Naive thymus-derived CD8-positive, alpha-beta T cell (primary cell): Measurements from ENCODE around the gene TCEANC2. TPM values are rescaled to one million over a fixed set of nuclear protein-coding genes. Genes with fewer than 3 reads are reported as not detected.
A peak's percentile ranks its signal among the peaks of the same experiment; 100 is the strongest.
"Not testable (repeated sequence)": the region's sequence is repeated elsewhere in the genome, so short reads cannot be mapped to it uniquely, and the experiment has no call there.

Experiments
- ATAC-seq, 2 donors: fragments of 150-1000 bp; cut with Tn5 transposase in 1 of 2; sonication (Bioruptor Pico), chemical (Tn5 transposase) in 1 of 2; 1 replicate in 1 of 2; 2 replicates in 1 of 2; pipeline ENCODE4 v1.10.0; 2021; ENCODE audit warnings: mild to moderate bottlenecking in 2 of 2, moderate library complexity in 2 of 2
- POLR2A ChIA-PET: fragments of 350-600 bp; sonication (Branson Sonifier 250); formaldehyde crosslinking; loops from one replicate; lab custom pipeline; 2021; ENCODE audit warnings: antibody characterized with exemption; lab: Charles Lee
- DNase-seq, 10 donors: peaks; one replicate each; pipeline versions ENCODE4 v3.0.0 to v3.0.0-alpha.2; 2020 to 2022
- H3K27ac Mint-ChIP-seq, 10 donors: one replicate each; pipeline ENCODE4 v1.8.0; 2020 to 2022; ENCODE audit warnings: mild to moderate bottlenecking in 10 of 10, mixed read lengths in 10 of 10, moderate library complexity in 4 of 10, inconsistent platforms in 1 of 10
- H3K27me3 Mint-ChIP-seq, 5 donors: one replicate each; pipeline ENCODE4 v1.8.0; 2021 to 2022; ENCODE audit warnings: mixed read lengths in 5 of 5
- H3K36me3 Mint-ChIP-seq, 3 donors: one replicate each; pipeline ENCODE4 v1.8.0; 2020 to 2022; ENCODE audit warnings: mixed read lengths in 3 of 3, mild to moderate bottlenecking in 2 of 3, inconsistent platforms in 1 of 3
- H3K4me1 Mint-ChIP-seq, 4 donors: one replicate each; pipeline ENCODE4 v1.8.0; 2021 to 2022; ENCODE audit warnings: mixed read lengths in 4 of 4
- H3K4me3 Mint-ChIP-seq, 10 donors: one replicate each; pipeline ENCODE4 v1.8.0; 2020 to 2022; ENCODE audit warnings: mild to moderate bottlenecking in 10 of 10, mixed read lengths in 10 of 10, moderate library complexity in 6 of 10, inconsistent platforms in 1 of 10
- H3K9me3 Mint-ChIP-seq, 9 donors: one replicate each; pipeline ENCODE4 v1.8.0; 2020 to 2022; ENCODE audit warnings: mixed read lengths in 9 of 9, mild to moderate bottlenecking in 3 of 9, inconsistent platforms in 1 of 9, moderate library complexity in 1 of 9
- polyA plus RNA-seq, 3 donors: library from polyadenylated mRNA; unstranded; fragments of 300-500 nt; fragmentation: Illumina TruSeq; gene quantifications; one replicate each; pipeline ENCODE4 v1.2.3, GENCODE V29; 2021
- total RNA-seq, 8 experiments: library from RNA in 2 of 8; stranded (reverse) in 2 of 8; gene quantifications; one replicate each; pipeline ENCODE4 v1.2.3 and lab custom pipeline; 2021 to 2026

Gene TCEANC2
- total and polyA plus RNA-seq, 5 experiments from 2014 or later: 5.5 to 13.6 (median 7.2) TPM

DNA sequence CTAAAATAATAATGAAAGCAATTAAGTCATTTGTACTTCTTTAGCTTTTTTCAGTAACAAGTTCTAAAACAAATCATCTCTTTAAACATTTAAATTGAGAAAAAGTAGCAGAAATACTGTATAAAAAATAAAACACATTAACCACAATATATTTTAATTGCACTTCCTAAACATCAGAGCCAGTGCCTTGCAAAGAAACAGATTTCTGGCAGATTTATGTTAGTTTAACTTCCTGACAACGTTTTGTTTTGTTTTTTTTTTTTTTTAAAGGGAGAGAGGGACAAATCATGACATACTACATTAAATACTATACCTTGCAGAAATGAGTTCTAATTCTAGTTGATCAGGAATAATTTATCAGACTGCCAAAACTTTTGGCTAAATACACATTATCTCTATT is 11.6 kb upstream of the TCEANC2 start:
- DNase-seq (no peak), ATAC-seq (no peak)
- POLR2A ChIA-PET: no interaction called here
- Mint-ChIP-seq H3K36me3 (peaks cover 10 to 83% (median 11%) of the 10 kb centered on the region in 3 donors), H3K27ac (peak overlapping the region in 2 of 10 donors; percentile 41 to 77), H3K4me1 (peaks cover 7 to 29% (median 21%) of the 10 kb centered on the region in 4 donors), H3K27me3 (no peaks in the 10 kb centered on the region), H3K9me3 (no peaks in the 10 kb centered on the region), H3K4me3 (no peak overlapping the region)

GRCh38 chr1:54045496-54045895 is 7.9 kb upstream of the TCEANC2 start:
- POLR2A ChIA-PET: no interaction called here
- Mint-ChIP-seq H3K9me3 (no peaks in the 10 kb centered on the region), H3K4me3 (no peak overlapping the region), H3K4me1 (peaks cover 11 to 48% (median 45%) of the 10 kb centered on the region in 4 donors), H3K27ac (peak overlapping the region in 2 of 10 donors; percentile 6 to 65), H3K36me3 (peaks cover 0 to 69% (median 5%) of the 10 kb centered on the region in 3 donors), H3K27me3 (no peaks in the 10 kb centered on the region)
- ATAC-seq (no peak), DNase-seq (no peak)

DNA sequence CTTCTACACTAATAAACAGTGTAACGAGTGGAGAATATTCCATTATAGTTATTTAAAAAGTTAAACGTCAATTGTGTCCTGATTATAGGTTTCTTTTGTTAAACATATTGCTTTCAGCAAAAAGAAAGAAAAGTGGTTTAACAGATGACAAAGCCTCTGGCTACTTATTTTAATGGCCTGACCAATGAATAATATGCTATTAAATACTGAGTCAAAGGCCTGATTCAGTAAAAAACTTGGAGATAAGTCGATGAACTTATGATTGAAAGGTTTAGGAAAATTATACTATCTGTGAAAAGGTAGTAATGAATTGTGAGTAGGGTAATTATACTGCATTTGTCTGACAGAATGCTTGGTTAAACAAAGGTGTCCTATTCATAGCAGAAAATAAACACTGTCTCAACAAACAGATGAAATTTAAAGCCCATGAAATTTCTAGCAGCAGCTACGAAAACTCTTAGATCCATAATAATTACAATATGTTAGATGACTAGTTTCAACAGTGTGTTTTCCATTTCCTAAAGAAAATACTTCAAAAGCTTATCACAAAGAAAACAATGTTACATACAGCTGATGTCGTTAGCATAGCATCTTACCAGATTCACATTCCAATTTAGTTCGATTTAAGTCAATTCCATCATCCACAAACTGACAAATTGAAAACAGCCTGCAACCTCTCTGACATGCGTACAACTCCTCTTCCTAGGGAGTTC is 6.6 kb upstream of the TCEANC2 start:
- ATAC-seq: no peak
- Mint-ChIP-seq H3K27ac (peak overlapping the region in 9 of 10 donors; percentile 13 to 85 (median 49)), H3K36me3 (peaks cover 0 to 60% (median 3%) of the 10 kb centered on the region in 3 donors), H3K4me3 (peak overlapping the region in 6 of 10 donors; percentile 6 to 40 (median 14)), H3K4me1 (peaks cover 11 to 53% (median 48%) of the 10 kb centered on the region in 4 donors), H3K9me3 (no peaks in the 10 kb centered on the region), H3K27me3 (no peaks in the 10 kb centered on the region)
- POLR2A ChIA-PET: interaction anchor here (0.6 kb wide), 1 partner anchor 209 kb away, joined by 3 read pairs; no protein-coding TSS in a partner anchor
- no peak for DNase-seq

DNA sequence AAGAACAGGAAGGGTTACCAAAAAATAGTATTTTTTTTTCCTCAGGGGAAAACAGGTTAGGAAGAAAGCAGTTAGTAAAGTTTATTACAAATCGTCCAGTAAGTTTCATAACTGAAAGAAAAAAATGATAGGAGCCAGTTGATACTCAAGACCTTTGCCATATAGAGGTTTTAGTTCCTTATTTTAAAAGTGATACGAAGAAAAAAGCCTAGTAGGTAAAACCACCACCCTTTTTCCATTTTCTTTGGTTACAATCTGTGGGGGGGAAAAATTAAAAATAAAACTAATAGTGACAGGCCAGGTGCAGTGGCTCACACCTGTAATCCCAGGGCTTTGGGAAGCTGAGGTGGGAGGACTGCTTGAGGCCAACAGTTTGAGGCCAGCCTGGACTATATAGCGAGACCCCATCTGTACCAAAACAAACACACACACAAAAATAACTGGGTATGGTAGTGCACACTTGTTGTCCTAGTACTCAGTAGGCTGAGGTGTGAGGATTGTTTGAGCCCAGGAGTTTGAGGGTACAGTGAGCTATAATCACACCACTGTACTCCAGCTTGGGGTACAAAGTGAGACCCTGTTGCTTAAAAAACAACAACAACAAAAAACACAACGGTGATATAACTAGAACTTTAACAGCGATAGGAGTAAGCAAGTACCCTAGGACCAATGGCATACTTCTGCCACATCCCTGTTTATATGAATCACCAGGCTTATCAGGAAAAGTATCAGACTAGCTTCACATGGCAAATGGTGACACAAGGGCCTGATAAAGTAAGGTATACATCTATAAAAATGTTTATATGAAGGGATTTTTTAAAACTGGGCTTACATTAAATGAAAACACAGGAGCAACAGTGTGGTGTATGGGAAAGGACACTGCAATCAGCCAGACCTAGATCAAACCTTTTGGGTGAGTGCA is 5.8 kb upstream of the TCEANC2 start:
- Mint-ChIP-seq H3K27ac (peak overlapping the region; percentile 13 to 85 (median 52)), H3K27me3 (no peaks in the 10 kb centered on the region), H3K9me3 (no peaks in the 10 kb centered on the region)

GRCh38 chr1:54050435-54050834 is 3.0 kb upstream of the TCEANC2 start:
- Mint-ChIP-seq H3K36me3 (peaks cover 0 to 27% (median 2%) of the 10 kb centered on the region in 3 donors), H3K27ac (peak overlapping the region in 1 of 10 donors; percentile 27), H3K4me1 (peaks cover 18 to 59% (median 48%) of the 10 kb centered on the region in 4 donors), H3K4me3 (peak overlapping the region in 7 of 10 donors; percentile 30 to 48 (median 38))
- not testable (repeated sequence) for DNase-seq, ATAC-seq, H3K9me3 Mint-ChIP-seq, H3K27me3 Mint-ChIP-seq
- POLR2A ChIA-PET: interaction anchor here (0.7 kb wide), 1 partner anchor 96 kb away, joined by 3 read pairs; no protein-coding TSS in a partner anchor

More for the DNA sequence above, 5.8 kb upstream of the TCEANC2 start:
- DNase-seq (no peak), ATAC-seq (no peak)
- Mint-ChIP-seq H3K4me1 (peaks cover 11 to 53% (median 48%) of the 10 kb centered on the region in 4 donors), H3K36me3 (peaks cover 0 to 52% (median 3%) of the 10 kb centered on the region in 3 donors), H3K4me3 (peak overlapping the region in 6 of 10 donors; percentile 6 to 40 (median 14))
- POLR2A ChIA-PET: interaction anchor here (0.6 kb wide), 1 partner anchor 208 kb away, joined by 3 read pairs; no protein-coding TSS in a partner anchor

DNA sequence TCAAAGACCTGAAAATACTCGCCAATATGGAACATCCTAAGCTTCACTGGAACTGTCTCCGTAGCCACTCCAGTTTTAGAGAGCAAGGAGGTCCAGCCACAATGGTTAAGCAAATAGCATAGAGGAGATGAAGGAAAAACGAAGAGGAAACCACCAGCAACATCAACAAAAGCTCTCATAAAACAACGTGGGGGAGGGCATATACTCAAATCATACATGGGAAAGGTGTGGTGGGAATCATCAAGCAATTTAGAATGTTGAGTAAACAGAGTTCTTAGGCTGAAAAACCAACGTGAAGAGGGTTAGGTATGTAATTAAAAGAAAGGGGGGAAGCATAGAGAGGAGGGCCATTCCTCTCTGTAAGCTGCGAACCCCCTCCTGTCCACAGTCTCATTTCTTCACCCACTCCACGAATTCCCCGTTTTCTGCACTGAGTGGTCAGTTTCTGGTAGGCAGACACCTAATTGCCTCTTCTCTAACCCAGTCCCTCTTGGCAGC is 1.4 kb upstream of the TCEANC2 start:
- peaks cover 19 to 58% (median 49%) of the 10 kb centered on the region in 4 donors for H3K4me1 Mint-ChIP-seq
- H3K9me3 Mint-ChIP-seq: no peaks in the 10 kb centered on the region
- POLR2A ChIA-PET: interaction anchor here (1.1 to 3.3 kb wide), 6 partner anchors 9 to 749 kb away, joined by 3 to 19 read pairs (median 3); partner anchors contain the start of genes IFT25, LRRC42, TTC22 and YIPF1
- ATAC-seq (no peak), DNase-seq (peak in 2 of 10 donors; percentile 1 to 3)
- no peaks in the 10 kb centered on the region for H3K27me3 Mint-ChIP-seq
- no peak overlapping the region for H3K27ac Mint-ChIP-seq
- peaks cover 0 to 31% (median 5%) of the 10 kb centered on the region in 3 donors for H3K36me3 Mint-ChIP-seq
- no peak overlapping the region for H3K4me3 Mint-ChIP-seq

- H3K4me3 Mint-ChIP-seq: no peak overlapping the region
These were observed 926 bp upstream of the TCEANC2 start for GRCh38 chr1:54052431-54052933.

DNA sequence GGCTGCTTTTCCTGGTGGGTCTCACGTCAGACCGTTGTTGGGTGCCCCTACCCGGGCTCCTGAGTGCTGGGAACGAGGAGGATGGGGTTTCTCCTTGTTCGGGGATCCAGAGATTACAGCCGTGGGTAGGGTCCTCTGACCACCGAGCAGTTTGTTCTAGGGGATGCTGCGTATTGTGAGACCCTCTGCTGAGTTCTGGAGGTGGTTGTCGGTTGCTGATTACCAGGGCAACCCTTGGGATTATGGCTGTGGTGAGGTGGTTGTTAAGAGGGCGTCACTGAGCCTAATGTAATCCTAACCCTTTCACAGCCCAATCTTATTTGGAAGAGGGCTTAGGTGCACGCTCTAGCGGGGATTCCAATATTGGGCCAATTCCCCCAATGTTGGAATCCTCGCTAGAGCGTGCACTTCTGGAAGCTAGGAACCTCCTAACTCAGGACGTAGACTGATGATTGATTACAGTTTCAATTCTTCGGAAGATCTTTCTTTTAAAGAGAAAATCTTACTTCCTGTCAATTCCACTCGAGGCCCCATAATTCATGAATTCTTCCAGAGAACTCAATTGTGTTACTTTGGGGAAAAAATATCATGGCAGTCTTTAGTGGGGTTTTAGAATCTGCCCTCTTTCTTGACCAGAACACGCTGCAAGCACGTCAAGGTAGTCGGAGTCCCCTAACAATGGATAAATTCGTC is 483 bp downstream of the TCEANC2 start:
- Mint-ChIP-seq H3K36me3 (peaks cover 0 to 35% (median 13%) of the 10 kb centered on the region in 3 donors), H3K27ac (no peak overlapping the region), H3K4me1 (peaks cover 21 to 55% (median 45%) of the 10 kb centered on the region in 4 donors), H3K27me3 (no peaks in the 10 kb centered on the region), H3K9me3 (no peaks in the 10 kb centered on the region), H3K4me3 (no peak overlapping the region)
- POLR2A ChIA-PET: interaction anchor here (0.7 to 3.3 kb wide), 6 partner anchors 9 to 427 kb away, joined by 3 to 19 read pairs (median 3); partner anchors contain the start of genes IFT25 and LRRC42
- DNase-seq (peak in 1 of 10 donors; percentile 64), ATAC-seq (peak in 1 of 2 donors; percentile 7)

More at GRCh38 chr1:54052431-54052933, 926 bp upstream of the TCEANC2 start:
- Mint-ChIP-seq H3K4me1 (peaks cover 19 to 55% (median 48%) of the 10 kb centered on the region in 4 donors), H3K27me3 (no peaks in the 10 kb centered on the region), H3K36me3 (peaks cover 0 to 30% (median 10%) of the 10 kb centered on the region in 3 donors), H3K27ac (no peak overlapping the region), H3K9me3 (no peaks in the 10 kb centered on the region)
- POLR2A ChIA-PET: interaction anchor here (0.9 to 3.3 kb wide), 12 partner anchors 8 to 748 kb away, joined by 3 to 19 read pairs (median 3); partner anchors contain the start of genes IFT25, LRRC42, SSBP3 and TTC22
- DNase-seq (peak in 5 of 10 donors; percentile 3 to 52 (median 13)), ATAC-seq (peak; percentile 15 to 24)

GRCh38 chr1:54054438-54054749 is 986 bp downstream of the TCEANC2 start:
- Mint-ChIP-seq H3K36me3 (peaks cover 0 to 39% (median 13%) of the 10 kb centered on the region in 3 donors), H3K4me3 (no peak overlapping the region), H3K27me3 (no peaks in the 10 kb centered on the region), H3K9me3 (no peaks in the 10 kb centered on the region), H3K4me1 (peaks cover 21 to 55% (median 42%) of the 10 kb centered on the region in 4 donors), H3K27ac (no peak overlapping the region)
- POLR2A ChIA-PET: no interaction called here
- ATAC-seq (no peak), DNase-seq (peak in 3 of 10 donors; percentile 5 to 15 (median 13))

GRCh38 chr1:54064299-54064698 is 10.9 kb downstream of the TCEANC2 start:
- no peak overlapping the region for H3K27ac Mint-ChIP-seq
- POLR2A ChIA-PET: no interaction called here
- H3K36me3 Mint-ChIP-seq: peaks cover 0 to 29% (median 4%) of the 10 kb centered on the region in 3 donors
- peaks cover 2 to 12% (median 7%) of the 10 kb centered on the region in 4 donors for H3K4me1 Mint-ChIP-seq
- DNase-seq (no peak), ATAC-seq (no peak)
- no peak overlapping the region for H3K4me3 Mint-ChIP-seq
- H3K27me3 Mint-ChIP-seq: no peaks in the 10 kb centered on the region
- H3K9me3 Mint-ChIP-seq: no peaks in the 10 kb centered on the region

GRCh38 chr1:54069791-54070170 is 16.4 kb downstream of the TCEANC2 start:
- POLR2A ChIA-PET: no interaction called here
- H3K9me3 Mint-ChIP-seq: no peaks in the 10 kb centered on the region
- DNase-seq (peak in 1 of 10 donors; percentile 3), ATAC-seq (peak in 1 of 2 donors; percentile 20)
- no peaks in the 10 kb centered on the region for H3K27me3 Mint-ChIP-seq
- H3K27ac Mint-ChIP-seq: peak overlapping the region in 1 of 10 donors; percentile 21
- no peak overlapping the region for H3K4me3 Mint-ChIP-seq
- peaks cover 0 to 33% (median 2%) of the 10 kb centered on the region in 3 donors for H3K36me3 Mint-ChIP-seq
- H3K4me1 Mint-ChIP-seq: peaks cover 0 to 6% (median 3%) of the 10 kb centered on the region in 4 donors
